22Rv1 (cell line): ENCODE measurements around the gene NPPB.

Experiments
- ZFX ChIP-seq: fragments of 450-650 bp; IDR thresholded peaks from 2 replicates; pipeline ENCODE4 v1.6.1; 2017; ENCODE audit warnings: antibody characterized with exemption, borderline replicate concordance
- TF ChIP-seq, protein P1 (sequence below): fragments of 450-650 bp; IDR thresholded peaks from 2 replicates; pipeline ENCODE4 v1.5.1; 2017; ENCODE audit warnings: mild to moderate bottlenecking

DNA sequence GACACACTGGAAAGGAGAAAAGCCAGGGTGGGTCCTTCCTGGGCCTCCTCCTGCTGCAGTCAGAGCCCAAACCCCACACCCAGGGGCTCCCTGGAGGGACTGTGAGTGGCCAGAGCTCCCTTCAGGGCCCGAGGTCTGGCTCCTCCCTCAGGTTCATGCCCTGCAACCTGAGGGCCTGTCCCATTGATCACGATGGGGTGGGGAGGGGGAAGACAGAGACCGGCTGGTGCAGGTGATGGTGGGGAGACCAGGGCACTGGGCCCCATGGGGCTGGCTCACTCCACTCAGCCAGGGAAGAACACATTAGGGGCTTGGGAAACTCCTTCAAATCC lies 30.1 kb upstream of the NPPB start:
- TF ChIP-seq, protein P1, sequence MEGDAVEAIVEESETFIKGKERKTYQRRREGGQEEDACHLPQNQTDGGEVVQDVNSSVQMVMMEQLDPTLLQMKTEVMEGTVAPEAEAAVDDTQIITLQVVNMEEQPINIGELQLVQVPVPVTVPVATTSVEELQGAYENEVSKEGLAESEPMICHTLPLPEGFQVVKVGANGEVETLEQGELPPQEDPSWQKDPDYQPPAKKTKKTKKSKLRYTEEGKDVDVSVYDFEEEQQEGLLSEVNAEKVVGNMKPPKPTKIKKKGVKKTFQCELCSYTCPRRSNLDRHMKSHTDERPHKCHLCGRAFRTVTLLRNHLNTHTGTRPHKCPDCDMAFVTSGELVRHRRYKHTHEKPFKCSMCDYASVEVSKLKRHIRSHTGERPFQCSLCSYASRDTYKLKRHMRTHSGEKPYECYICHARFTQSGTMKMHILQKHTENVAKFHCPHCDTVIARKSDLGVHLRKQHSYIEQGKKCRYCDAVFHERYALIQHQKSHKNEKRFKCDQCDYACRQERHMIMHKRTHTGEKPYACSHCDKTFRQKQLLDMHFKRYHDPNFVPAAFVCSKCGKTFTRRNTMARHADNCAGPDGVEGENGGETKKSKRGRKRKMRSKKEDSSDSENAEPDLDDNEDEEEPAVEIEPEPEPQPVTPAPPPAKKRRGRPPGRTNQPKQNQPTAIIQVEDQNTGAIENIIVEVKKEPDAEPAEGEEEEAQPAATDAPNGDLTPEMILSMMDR, result no peak
- TF ChIP-seq ZFX, result no peak
